T-helper 2 cell (primary cell): ENCODE results near the gene MCMBP.

Source experiments
- DNase-seq, 5 experiments: peaks; one replicate each; pipeline versions ENCODE4 v3.0.0 to v3.0.0-alpha.2; 2012 to 2022

The MCMBP gene

DNA sequence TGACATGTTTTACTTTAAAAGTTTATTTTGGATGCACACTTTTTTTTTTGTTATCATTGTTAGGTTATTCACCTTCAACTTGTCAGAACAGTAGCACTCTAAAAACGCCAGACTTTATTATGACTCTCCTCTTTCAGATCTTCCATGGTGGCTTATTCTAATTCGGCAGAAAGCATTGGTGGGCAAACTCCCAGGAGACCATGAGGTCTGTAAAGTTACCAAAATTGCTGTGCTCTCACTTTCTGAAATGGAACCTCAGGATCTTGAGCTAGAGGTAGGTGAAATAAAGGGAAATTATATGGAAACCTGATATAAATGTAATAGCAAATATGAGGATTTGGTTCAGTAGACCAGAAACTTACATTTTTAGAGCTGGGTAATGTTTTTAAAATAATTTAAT is 91.1 kb downstream of the MCMBP start:
- DNase-seq: no peak

- DNase-seq: no peak
Measured at GRCh38 chr10:119780879-119781480, 91.7 kb downstream of the MCMBP start.
